GOT3 (cell line): ENCODE measurements around the gene P2RX3.
"Not testable (repeated sequence)": the region's sequence is repeated elsewhere in the genome, so short reads cannot be mapped to it uniquely, and the experiment has no call there.

Experiments used
- DNase-seq: peaks from one replicate; lab custom pipeline; 2025; ENCODE audit warnings: mixed read lengths; lab: John Stamatoyannopoulos, UW

P2RX3 gene

GRCh38 chr11:57349491-57350274, 11.5 kb downstream of the P2RX3 start:
- DNase-seq, result no peak

- no peak for DNase-seq
These were observed 14.9 kb downstream of the P2RX3 start for GRCh38 chr11:57353036-57353435.

GRCh38 chr11:57353446-57353845, 15.3 kb downstream of the P2RX3 start:
- no peak for DNase-seq

GRCh38 chr11:57353852-57354251, 15.7 kb downstream of the P2RX3 start:
- no peak for DNase-seq

GRCh38 chr11:57354699-57355098, 16.5 kb downstream of the P2RX3 start:
- no peak for DNase-seq

- no peak for DNase-seq
These were observed 18.1 kb downstream of the P2RX3 start for GRCh38 chr11:57356268-57356667.

GRCh38 chr11:57357310-57357709, 19.2 kb downstream of the P2RX3 start:
- DNase-seq, result no peak

GRCh38 chr11:57357856-57358255, 19.7 kb downstream of the P2RX3 start:
- DNase-seq, result no peak

GRCh38 chr11:57358543-57358961, 20.4 kb downstream of the P2RX3 start:
- DNase-seq, result no peak

- DNase-seq, result no peak
These were observed 20.8 kb downstream of the P2RX3 start for GRCh38 chr11:57358991-57359390.

GRCh38 chr11:57359396-57359795, 21.2 kb downstream of the P2RX3 start:
- no peak for DNase-seq

- DNase-seq, result no peak
These were observed 21.9 kb downstream of the P2RX3 start for GRCh38 chr11:57359896-57360690.

GRCh38 chr11:57360991-57361390, 22.8 kb downstream of the P2RX3 start:
- DNase-seq, result no peak

GRCh38 chr11:57361420-57361819, 23.3 kb downstream of the P2RX3 start:
- DNase-seq, result not testable (repeated sequence)

- no peak for DNase-seq
These were observed 23.8 kb downstream of the P2RX3 start for GRCh38 chr11:57361926-57362325.

- DNase-seq, result no peak
These were observed 25.3 kb downstream of the P2RX3 start for GRCh38 chr11:57363131-57364080.

- DNase-seq, result no peak
These were observed 26.9 kb downstream of the P2RX3 start for GRCh38 chr11:57364851-57365660.

GRCh38 chr11:57368106-57368844, 30.1 kb downstream of the P2RX3 start:
- DNase-seq, result no peak

GRCh38 chr11:57368845-57369232, 30.7 kb downstream of the P2RX3 start:
- DNase-seq, result no peak

GRCh38 chr11:57370251-57370650, 32.1 kb downstream of the P2RX3 start:
- DNase-seq, result no peak

GRCh38 chr11:57370941-57371340, 32.8 kb downstream of the P2RX3 start:
- DNase-seq, result no peak
